ENCODE results near the gene SDS.

SDS gene

GRCh38 chr12:113371808-113372207, 31.9 kb downstream of the SDS start:
- no peaks in the 10 kb centered on the region for H3K36me3 ChIP-seq (replicated peaks; ENCODE audit: low read depth, low read length)
- H3K4me2 ChIP-seq (ENCODE audit: low read length): no peak overlapping the region
- TF ChIP-seq EZH2phosphoT487 (IDR thresholded peaks at IDR 0.05; ENCODE audit: low read depth) (no peak), CTCF (IDR thresholded peaks at IDR 0.05; ENCODE audit: low read depth, low read length) (no peak)
- no peaks in the 10 kb centered on the region for H3K27me3 ChIP-seq (ENCODE audit: low read depth, low read length)
- no peak overlapping the region for H3K27ac ChIP-seq (ENCODE audit: low read length)
- H3K4me3 ChIP-seq (ENCODE audit: low read length): no peak overlapping the region
- no peaks in the 10 kb centered on the region for H3K4me1 ChIP-seq (ENCODE audit: low read length)
- H2AFZ ChIP-seq (ENCODE audit: low read depth, low read length): no peak overlapping the region
- no peak overlapping the region for H3K9ac ChIP-seq (ENCODE audit: low read length)
- H3K79me2 ChIP-seq (ENCODE audit: low read length): no peaks in the 10 kb centered on the region
- H3K9me3 ChIP-seq (ENCODE audit: insufficient read depth, low read length): no peaks in the 10 kb centered on the region
- H4K20me1 ChIP-seq (ENCODE audit: insufficient read depth, low read length): no peaks in the 10 kb centered on the region

- Histone ChIP-seq H3K9me3 (ENCODE audit: insufficient read depth, low read length) (no peaks in the 10 kb centered on the region), H3K27me3 (ENCODE audit: low read depth, low read length) (no peaks in the 10 kb centered on the region), H3K9ac (ENCODE audit: low read length) (no peak overlapping the region), H3K4me2 (ENCODE audit: low read length) (no peak overlapping the region), H4K20me1 (ENCODE audit: insufficient read depth, low read length) (no peaks in the 10 kb centered on the region), H3K79me2 (ENCODE audit: low read length) (no peaks in the 10 kb centered on the region), H3K36me3 (replicated peaks; ENCODE audit: low read depth, low read length) (no peaks in the 10 kb centered on the region), H3K27ac (ENCODE audit: low read length) (no peak overlapping the region), H2AFZ (ENCODE audit: low read depth, low read length) (no peak overlapping the region), H3K4me1 (ENCODE audit: low read length) (no peaks in the 10 kb centered on the region), H3K4me3 (ENCODE audit: low read length) (no peak overlapping the region)
- TF ChIP-seq CTCF (IDR thresholded peaks at IDR 0.05; ENCODE audit: low read depth, low read length) (no peak), EZH2phosphoT487 (IDR thresholded peaks at IDR 0.05; ENCODE audit: low read depth) (no peak)
Observed at GRCh38 chr12:113370923-113371682, 32.6 kb downstream of the SDS start.

GRCh38 chr12:113369391-113369985, 34.2 kb downstream of the SDS start:
- H3K9ac ChIP-seq (ENCODE audit: low read length): no peak overlapping the region

More at GRCh38 chr12:113369391-113369985, 34.2 kb downstream of the SDS start:
- no peak overlapping the region for H2AFZ ChIP-seq (ENCODE audit: low read depth, low read length)
- H4K20me1 ChIP-seq (ENCODE audit: insufficient read depth, low read length): no peaks in the 10 kb centered on the region
- H3K4me3 ChIP-seq (ENCODE audit: low read length): no peak overlapping the region
- H3K4me1 ChIP-seq (ENCODE audit: low read length): no peaks in the 10 kb centered on the region
- H3K4me2 ChIP-seq (ENCODE audit: low read length): no peak overlapping the region
- H3K9me3 ChIP-seq (ENCODE audit: insufficient read depth, low read length): no peaks in the 10 kb centered on the region
- H3K27me3 ChIP-seq (ENCODE audit: low read depth, low read length): no peaks in the 10 kb centered on the region
- no peak overlapping the region for H3K27ac ChIP-seq (ENCODE audit: low read length)
- H3K36me3 ChIP-seq (replicated peaks; ENCODE audit: low read depth, low read length): no peaks in the 10 kb centered on the region
- H3K79me2 ChIP-seq (ENCODE audit: low read length): no peaks in the 10 kb centered on the region
- TF ChIP-seq EZH2phosphoT487 (IDR thresholded peaks at IDR 0.05; ENCODE audit: low read depth) (no peak), CTCF (IDR thresholded peaks at IDR 0.05; ENCODE audit: low read depth, low read length) (no peak)

All from OCI-LY3 (cell line).